Left hindlimb (tissue), 1 donor: Measurements from ENCODE around the gene TRAF3.

Source experiments
- DNase-seq: peaks from one replicate; pipeline ENCODE4 v3.0.0-alpha.2; 2018

The TRAF3 gene

DNA sequence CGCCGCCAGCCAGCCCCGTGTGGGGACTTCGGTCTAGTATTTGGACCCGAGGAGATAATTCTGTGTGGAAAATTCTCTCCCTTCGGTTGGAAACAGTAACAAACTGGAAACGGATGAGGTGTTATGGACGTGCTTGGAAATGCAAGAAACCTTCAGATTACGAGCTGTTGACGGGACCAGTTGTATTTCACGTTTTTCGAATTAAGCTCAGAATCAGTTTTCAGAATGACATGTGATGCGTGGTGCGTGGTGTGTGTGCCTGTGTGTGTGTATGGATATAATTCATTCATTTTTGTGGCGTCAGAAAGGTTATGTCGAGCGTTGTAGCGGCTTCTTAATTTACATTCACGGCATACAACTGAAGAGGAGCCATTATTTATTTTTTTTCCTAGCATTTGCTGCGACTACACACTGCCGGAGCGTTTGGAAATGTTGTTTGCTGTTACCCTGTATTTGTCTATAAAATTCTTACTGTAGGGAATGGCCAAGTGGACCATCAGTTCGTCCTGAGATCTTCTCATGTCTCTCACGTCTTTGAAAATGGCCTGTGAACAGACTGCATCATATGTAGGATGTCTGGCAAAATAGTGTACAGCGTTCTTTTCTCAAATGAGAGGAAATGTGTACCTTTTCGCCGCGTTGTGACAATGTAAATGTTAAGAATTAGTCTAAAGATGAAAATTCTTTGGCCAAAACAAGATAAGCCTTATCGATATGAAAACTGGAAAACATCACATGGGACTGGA, 1.3 kb downstream of the TRAF3 start:
- DNase-seq = peak; percentile 45

- DNase-seq = no peak
These were observed 1.8 kb downstream of the TRAF3 start for GRCh38 chr14:102779084-102779462.

DNA sequence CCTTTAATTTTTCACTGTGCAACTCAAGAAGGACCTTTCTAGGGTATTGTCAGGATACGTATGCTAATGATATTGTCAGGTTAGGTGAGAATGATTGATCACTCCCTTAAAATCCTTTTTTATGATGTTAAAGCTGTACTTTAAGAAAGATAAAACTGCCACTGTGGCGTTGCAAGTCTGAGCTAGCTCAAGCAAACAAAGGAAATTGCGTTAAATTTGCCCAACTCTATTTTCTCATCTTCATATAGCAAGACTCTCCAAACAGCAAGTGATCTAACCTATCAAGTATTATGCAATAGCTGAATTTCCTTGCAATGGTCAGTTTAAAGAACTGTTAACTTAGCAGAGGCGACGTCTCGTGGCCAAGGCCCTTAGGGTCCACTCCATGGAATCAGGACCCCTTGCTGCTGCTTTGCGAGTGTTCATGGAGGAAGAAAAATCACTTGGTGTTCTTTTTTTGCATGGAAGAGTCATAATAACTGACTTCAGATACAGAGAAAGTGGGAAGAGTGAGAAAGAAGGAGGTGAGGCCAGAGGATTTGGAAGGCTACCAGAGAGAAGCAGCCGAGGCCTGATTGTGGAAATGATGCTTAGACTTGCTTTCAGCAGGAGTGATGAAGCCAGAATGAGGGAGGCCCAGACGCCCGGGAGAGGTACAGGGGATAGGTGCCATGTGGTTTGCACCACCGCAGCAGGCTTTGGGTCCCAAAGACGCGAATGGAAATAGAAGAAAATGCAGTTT, 2.5 kb downstream of the TRAF3 start:
- no peak for DNase-seq

GRCh38 chr14:102781063-102781462, 3.8 kb downstream of the TRAF3 start:
- no peak for DNase-seq

DNA sequence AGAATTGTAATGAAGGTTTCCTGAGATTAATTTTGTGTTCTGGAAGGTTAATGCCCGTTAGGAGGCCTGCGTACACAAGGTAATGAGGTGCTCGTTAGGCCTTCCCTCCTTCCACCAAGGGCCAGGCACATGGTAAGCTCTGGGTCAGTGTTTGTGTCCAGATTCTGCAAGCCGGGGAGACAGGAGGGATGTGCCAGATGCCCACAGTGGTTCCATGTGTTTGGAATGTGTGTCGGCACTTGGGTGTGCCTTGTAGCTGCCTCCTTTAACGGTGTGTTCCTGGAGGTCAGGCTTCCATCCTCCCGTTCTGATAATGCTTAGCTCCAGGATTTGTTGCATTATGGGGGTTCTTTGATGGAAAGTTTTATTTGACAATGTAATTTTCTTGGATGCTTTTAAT, 5.7 kb downstream of the TRAF3 start:
- no peak for DNase-seq

DNA sequence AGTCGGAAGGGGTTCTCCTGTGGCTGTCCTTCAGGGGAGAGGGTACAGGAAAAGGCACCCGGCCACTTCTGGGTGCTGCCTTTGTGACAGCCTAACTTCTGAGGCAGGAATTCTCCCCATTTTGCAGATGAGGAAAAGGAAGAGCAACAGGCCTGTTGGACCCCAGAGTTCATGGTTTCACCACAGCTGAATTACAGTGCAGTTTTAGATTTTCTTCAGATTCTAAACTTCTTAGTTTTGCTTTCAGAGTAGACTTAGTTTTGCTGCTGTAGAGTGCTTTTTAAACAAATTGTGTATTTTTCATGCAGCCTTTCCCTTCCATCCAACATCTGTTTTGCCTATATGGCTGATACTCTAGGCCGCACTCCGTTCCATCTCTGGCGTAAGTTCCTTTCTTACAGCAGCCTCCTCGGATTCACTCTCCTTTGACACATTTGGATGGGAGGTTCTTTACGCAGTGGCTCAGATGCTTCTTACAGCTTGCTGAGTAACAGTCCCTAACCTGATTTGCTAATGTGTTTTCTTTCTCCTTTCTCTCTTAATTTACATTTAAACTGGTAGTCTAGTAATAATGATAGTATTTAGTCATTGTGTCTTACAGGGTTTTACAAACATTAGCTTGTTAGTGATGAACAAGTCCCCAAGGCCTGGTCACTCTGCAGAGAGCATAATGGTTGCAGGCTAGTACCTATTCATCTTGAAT, 7.8 kb downstream of the TRAF3 start:
- DNase-seq = no peak

DNA sequence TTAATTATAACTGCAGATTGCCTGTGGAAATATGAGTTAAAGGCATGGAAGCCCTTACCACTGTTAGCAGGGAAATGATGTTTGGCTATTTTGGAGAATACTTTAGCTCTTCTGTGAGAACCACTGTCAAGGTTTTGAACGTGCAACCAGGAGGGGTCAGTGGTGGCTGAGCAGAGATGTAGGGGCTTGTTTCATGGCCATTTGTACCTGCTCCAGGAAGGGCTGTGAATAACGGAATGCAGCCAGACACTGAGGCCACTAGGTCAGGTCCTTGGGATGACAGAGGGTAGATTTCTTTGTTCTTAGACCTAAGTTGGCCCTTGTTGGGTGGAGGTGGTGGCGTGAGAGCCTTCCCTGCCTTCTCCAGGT, 8.3 kb downstream of the TRAF3 start:
- no peak for DNase-seq

- no peak for DNase-seq
These were observed 9.5 kb downstream of the TRAF3 start for GRCh38 chr14:102786768-102787167.

- no peak for DNase-seq
These were observed 12.1 kb downstream of the TRAF3 start for GRCh38 chr14:102789349-102789748.

DNA sequence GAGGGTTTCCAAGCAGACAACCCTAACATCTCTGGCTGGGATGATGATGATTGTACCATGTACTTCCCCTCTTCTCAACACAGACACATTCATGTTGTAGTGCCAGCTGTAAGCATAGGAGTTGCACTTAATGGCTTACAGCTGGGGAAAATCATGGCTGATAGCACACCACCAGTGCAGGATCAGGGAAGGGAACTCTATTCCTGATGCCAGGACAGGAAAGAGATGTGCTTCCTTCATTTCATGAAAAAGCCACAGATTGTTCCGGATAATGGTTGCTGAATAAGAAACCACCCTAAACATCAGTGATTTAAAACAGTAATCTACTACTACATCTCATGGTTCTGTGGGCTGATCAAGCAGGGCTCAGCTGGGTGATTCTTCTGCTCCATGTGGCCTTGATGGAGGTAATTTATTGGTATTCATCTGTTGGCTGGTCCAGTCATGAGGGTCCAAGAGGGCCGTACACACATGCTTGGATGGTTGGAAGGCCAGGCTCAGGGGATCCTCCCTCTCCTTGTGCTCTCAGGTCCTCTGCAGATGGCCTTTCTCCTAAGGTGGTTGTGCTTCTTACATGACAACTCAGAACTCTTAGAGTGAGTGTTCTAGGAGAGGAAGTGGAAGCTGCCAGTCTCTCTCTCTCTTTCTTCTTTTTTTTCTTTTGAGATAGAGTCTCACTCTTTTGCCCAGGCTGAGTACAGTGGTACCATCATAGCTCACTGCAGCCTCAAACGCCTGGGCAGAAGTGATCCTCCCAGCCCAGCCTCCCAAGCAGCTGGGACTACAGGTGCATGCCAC, 16.5 kb downstream of the TRAF3 start:
- DNase-seq = no peak

- DNase-seq = no peak
These were observed 18.0 kb downstream of the TRAF3 start for GRCh38 chr14:102795060-102795925.

GRCh38 chr14:102796661-102797190, 19.5 kb downstream of the TRAF3 start:
- DNase-seq = no peak

- no peak for DNase-seq
These were observed 21.7 kb downstream of the TRAF3 start for GRCh38 chr14:102798926-102799325.

DNA sequence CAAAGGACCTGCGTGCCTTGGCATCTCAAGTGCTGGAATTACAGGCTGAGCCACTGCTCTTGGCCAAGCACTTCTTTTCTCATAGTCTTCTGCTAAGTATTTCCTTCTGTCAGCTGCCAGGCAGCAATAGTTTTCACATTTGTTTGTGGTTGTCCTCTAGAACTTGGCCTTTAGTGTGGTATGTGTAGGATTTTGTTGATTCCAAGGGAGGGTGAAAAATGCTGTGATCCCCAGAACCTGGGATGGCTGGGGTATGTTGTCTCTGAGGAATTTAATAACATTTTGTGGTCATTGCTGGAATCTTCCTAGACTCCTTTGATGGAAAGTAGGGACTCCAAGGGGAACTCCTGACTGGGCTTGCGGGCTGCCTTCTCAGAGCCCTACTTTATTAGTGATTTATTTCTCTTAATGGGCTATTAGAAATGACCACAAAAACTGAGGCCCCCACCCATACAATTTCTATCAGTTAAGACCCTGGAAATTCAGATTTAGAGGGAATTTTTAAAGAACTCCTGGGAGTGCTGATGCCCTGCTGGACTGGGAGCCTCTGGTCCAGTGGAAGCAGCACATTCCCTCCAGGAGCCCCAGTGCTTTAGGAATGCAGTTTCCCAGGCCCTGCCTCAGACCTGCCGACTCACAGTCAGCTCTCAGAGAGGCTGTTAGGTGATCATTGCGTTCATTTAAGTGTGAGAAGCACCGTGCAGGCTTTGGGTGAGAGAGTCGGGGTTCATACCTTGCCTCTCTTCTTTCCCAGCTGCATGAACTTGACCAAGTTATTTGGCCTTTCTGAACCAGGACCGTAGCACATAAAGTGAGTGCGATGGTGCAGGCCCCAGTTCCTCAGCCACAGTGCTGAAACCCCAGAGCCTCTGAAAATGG, 22.7 kb downstream of the TRAF3 start:
- DNase-seq = no peak

- DNase-seq = no peak
These were observed 25.7 kb downstream of the TRAF3 start for GRCh38 chr14:102802834-102803523.

DNA sequence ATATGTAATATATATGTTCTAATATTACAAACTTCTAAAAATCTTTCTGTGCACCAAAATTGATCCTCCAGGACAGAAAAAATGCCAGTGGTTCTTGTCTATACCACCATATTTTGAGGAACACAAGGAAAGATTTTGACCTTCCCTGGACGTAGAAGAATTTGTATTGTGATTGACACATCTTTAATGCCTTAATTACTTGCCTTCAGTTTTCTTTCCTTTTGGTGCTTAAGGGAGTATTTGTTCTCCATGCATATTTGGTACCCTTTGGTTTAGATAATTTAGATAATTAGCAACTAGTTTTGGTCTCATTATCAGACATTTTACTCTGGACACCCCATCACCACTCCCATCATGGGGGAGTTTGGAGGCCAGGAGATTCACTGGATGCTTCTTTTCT, 27.6 kb downstream of the TRAF3 start:
- DNase-seq = no peak

DNA sequence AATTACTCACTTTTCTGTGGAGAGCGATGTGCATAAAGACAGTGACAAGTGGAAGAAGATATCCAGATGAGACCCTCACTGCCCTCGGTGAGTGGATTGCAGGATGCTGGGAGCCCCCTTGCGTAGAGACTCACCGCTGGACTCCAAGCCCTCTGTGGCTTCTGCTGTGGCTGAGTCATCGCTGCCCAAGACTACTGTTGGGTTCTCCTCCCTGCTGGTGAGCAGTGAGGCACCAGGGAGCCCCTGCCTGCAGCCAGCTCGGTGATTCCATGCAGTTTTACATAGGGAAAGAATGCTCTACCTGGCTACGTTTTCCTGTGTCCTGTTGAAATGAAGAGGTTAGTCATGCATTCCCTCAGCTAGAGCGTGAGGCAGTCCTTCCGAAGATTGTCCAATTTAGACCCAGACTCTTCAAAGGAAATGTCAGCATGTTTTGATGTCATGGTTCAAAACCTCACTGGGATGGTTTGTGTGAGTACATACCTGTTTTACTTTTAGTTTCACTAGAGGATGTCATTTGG, 28.2 kb downstream of the TRAF3 start:
- DNase-seq = no peak

DNA sequence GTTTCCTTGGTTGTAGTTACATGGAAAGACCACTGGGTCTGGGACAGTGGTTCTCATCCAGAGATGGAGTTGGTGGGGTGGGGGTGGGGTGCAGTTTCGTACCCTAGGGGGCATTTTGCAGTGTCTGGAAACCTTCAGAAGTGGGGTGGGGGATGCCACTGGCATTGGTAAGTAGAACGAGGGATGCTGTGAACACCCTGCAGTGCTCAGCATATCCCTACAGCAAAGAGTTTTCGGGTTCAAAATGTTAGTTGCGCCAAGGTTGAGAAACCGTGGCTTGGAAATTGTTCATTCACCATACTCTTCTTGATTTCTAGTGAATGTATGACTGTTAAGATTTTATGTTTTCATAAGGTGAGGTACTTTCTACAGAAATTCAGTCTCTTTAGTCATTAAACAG, 28.7 kb downstream of the TRAF3 start:
- no peak for DNase-seq

GRCh38 chr14:102806447-102806846, 29.2 kb downstream of the TRAF3 start:
- no peak for DNase-seq

GRCh38 chr14:102807013-102807406, 29.8 kb downstream of the TRAF3 start:
- no peak for DNase-seq
